GM19043 (cell line): ENCODE results near the gene DAAM1.

ENCODE experiments used
- ATAC-seq: cut with Tn5 transposase; IDR thresholded peaks from one replicate; pipeline ENCODE4 v1.9.1; 2021; ENCODE audit warnings: low read depth; ENCODE audit not compliant: unreplicated experiment

The DAAM1 gene

DNA sequence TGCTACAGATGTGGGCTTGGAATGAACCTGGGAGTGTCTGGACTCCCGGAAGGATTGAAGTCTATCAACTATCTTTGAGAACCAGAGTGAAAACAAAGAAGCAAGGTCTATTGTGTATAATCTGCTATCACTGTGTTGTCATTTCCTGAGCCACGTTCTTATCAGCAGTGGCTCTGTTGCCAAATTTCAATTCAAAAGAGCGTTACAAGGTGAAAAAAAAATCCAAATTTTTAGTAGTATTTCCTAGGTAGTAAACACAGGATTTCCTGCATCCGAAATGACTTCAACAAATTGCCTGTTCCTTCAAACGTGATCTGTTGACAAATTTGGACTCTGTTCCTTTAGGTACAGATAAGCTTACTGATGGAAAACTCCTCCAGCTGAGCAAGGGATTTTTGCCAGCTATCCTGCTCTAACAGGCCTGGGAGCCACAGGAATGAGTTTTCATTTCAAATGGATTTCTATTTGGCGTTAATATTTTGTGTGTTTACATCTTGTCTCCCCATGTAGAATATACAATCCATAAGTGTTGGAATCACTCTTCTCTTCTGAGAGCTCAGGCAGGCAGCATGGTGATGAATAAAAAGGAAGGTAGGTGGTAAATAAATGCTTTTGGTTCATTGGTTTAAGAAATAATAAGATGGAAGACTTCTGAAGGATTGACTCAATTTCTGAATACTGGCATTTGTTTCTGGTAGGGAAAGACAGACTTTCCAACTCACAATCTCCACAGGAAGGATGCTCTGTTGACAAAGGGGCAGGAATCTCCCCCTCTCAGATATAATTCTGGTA, 218.2 kb downstream of the DAAM1 start:
- ATAC-seq = no peak

GRCh38 chr14:59407246-59408010, 219.0 kb downstream of the DAAM1 start:
- ATAC-seq = no peak

- no peak for ATAC-seq
Measured at GRCh38 chr14:59415836-59416602, 227.6 kb downstream of the DAAM1 start.

DNA sequence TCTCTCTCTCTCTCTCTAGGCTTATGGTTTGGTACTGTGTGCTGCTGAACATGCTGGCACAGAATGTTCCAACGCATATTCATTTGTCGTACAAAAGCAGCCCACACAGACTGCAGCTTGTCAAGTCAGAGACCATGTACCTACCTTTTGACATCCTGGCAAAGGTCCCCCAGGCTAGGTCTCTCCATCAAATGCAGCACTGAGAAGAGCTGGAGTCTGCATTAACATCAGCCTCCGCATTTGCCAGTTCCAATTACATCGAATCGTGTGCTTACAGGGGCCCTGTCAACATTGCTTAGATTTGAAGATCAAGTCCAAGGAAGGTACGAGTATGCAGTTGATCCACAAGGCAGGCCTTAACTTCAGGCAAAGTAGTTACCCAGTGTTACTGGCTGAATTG, 228.8 kb downstream of the DAAM1 start:
- no peak for ATAC-seq

- no peak for ATAC-seq
Measured at GRCh38 chr14:59419303-59419702, 230.8 kb downstream of the DAAM1 start.
